HepG2 (cell line): ENCODE measurements around the gene ADGRF1. TPM values are rescaled to one million over a fixed set of nuclear protein-coding genes. Genes with fewer than 3 reads are reported as not detected.
A peak's percentile ranks its signal among the peaks of the same experiment; 100 is the strongest.

Experiments
- EP300 ChIP-seq, 3 experiments: sonication (generic) in 1 of 3; formaldehyde crosslinking in 1 of 3; IDR thresholded peaks; 2 replicates each; pipeline versions ENCODE4 v1.5.1 to v1.6.1; 2011 to 2020; ENCODE audit warnings: low read depth in 2 of 3, low read length in 2 of 3, borderline replicate concordance in 1 of 3, improper control_type of control experiment in 1 of 3, mild to moderate bottlenecking in 1 of 3, missing genetic modification reagents in 1 of 3, moderate library complexity in 1 of 3
- ISL2 ChIP-seq: sonication (generic); formaldehyde crosslinking; IDR thresholded peaks from 2 replicates; pipeline ENCODE4 v1.5.0; 2020; ENCODE audit warnings: missing genetic modification reagents
- MED13 ChIP-seq: sonication (generic); formaldehyde crosslinking; IDR thresholded peaks from 2 replicates; pipeline ENCODE4 v1.5.0; 2020; ENCODE audit warnings: missing genetic modification reagents
- NCOA1 ChIP-seq: sonication (generic); formaldehyde crosslinking; IDR thresholded peaks from 2 replicates; pipeline ENCODE4 v1.9.0; 2021; ENCODE audit warnings: missing genetic modification reagents
- REPIN1 ChIP-seq: sonication (generic); formaldehyde crosslinking; IDR thresholded peaks from 2 replicates; pipeline ENCODE4 v1.8.0; 2022; ENCODE audit warnings: missing genetic modification reagents, low read depth, mild to moderate bottlenecking, borderline replicate concordance
- SNAPC2 ChIP-seq: sonication (generic); formaldehyde crosslinking; IDR thresholded peaks from 2 replicates; pipeline ENCODE4 v1.8.1; 2022; ENCODE audit warnings: mild to moderate bottlenecking, missing genetic modification reagents
- ZNF225 ChIP-seq: sonication (generic); formaldehyde crosslinking; IDR thresholded peaks from 2 replicates; pipeline ENCODE4 v1.4.0; 2020; ENCODE audit warnings: mild to moderate bottlenecking, missing genetic modification reagents
- ZNF652 ChIP-seq: IDR thresholded peaks from 2 replicates; pipeline ENCODE4 v1.6.1; 2016; ENCODE audit warnings: low read depth, borderline replicate concordance
- ZNF772 ChIP-seq: sonication (generic); formaldehyde crosslinking; IDR thresholded peaks from 2 replicates; pipeline ENCODE4 v1.5.0; 2020; ENCODE audit warnings: mild to moderate bottlenecking, missing genetic modification reagents
- polyA plus RNA-seq, 8 experiments: library from polyadenylated mRNA; depleted of rRNA in 3 of 8; stranded (reverse) in 7 of 8; unstranded in 1 of 8; fragments of >200 nt; fragmentation: Illumina TruSeq in 4 of 8; extraction: Trizol in 4 of 8; gene quantifications; 2 replicates each; pipeline versions ENCODE4 v1.2.1 to v1.2.3, GENCODE V29; 2011 to 2016; ENCODE audit warnings: low read depth in 4 of 8, missing spikeins in 1 of 8, mixed read lengths in 1 of 8; ENCODE audit not compliant: insufficient read depth in 1 of 8
- total RNA-seq, 5 experiments: library from RNA; depleted of rRNA; stranded (reverse); fragments of >200 nt; fragmentation: Illumina TruSeq; extraction: Trizol; gene quantifications; 2 replicates each; pipeline ENCODE4 v1.2.3, GENCODE V29; 2016; ENCODE audit warnings: low read depth in 1 of 5
- TF ChIP-seq, protein P1 (sequence below): sonication (generic); formaldehyde crosslinking; IDR thresholded peaks from 2 replicates; pipeline ENCODE4 v1.5.0; 2020; ENCODE audit warnings: mild to moderate bottlenecking, missing genetic modification reagents
- TF ChIP-seq, protein P2 (sequence below): IDR thresholded peaks from 2 replicates; pipeline ENCODE4 v1.4.0; 2020; ENCODE audit warnings: mild to moderate bottlenecking, missing genetic modification reagents
- TF ChIP-seq, protein P3 (sequence below): sonication (generic); formaldehyde crosslinking; IDR thresholded peaks from 2 replicates; pipeline ENCODE4 v1.5.1; 2020; ENCODE audit warnings: mild to moderate bottlenecking, moderate library complexity, missing genetic modification reagents
- TF ChIP-seq, protein P4 (sequence below): sonication (generic); formaldehyde crosslinking; IDR thresholded peaks from 2 replicates; pipeline ENCODE4 v1.4.0; 2020; ENCODE audit warnings: mild to moderate bottlenecking, missing genetic modification reagents, borderline replicate concordance
- TF ChIP-seq, protein P5 (sequence below): sonication (generic); formaldehyde crosslinking; IDR thresholded peaks from 2 replicates; pipeline ENCODE4 v1.4.0; 2020; ENCODE audit warnings: missing genetic modification reagents, borderline replicate concordance

Gene ADGRF1
- total and polyA plus RNA-seq, 2 of the 13 experiments (the other 11 are each of a cell fraction or from before 2014, with no cell fraction given) = not detected

DNA sequence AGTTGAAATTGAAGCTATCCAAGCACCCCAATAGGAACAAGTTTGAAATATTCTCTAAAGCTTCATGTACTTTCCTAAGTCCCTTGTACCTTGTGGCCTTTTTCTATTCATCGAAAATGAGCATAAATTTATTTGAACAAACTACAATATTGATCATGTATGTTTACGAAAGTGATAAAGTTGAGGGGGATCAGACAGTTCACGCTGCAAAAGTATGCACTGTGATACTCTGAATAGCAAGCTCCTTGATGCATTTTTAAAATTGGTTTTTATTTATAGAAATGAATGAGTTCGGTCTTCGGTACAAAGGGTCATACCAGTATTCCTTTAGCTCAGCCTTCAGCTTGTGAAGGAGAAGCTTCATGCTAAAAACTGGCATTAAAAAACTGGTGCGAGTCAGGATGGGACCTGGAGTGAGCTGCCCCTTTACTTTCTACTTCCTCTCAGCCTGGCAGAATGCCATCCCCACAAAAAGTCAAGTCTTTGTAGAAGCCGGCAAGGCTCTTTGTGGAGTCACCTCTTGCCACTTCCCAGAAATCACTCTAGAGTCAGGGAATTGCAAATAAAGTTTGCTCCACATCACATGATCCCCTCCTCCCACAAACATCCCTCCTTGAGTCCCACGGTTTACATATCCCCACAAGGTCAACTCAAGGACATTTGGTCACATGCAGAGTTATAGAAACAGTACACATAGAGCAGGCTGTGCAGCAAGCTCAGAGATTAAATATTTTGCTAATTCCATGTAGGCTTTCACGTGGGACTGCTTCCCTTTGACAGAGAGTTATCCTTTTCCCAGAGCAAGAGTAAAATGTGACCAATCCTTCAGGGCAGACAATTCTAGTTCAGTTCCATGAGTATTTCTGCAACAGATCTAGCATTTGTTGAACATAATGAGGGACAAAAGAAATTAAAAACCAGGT, 34.6 kb upstream of the ADGRF1 start (continued):
- TF ChIP-seq, protein P1, sequence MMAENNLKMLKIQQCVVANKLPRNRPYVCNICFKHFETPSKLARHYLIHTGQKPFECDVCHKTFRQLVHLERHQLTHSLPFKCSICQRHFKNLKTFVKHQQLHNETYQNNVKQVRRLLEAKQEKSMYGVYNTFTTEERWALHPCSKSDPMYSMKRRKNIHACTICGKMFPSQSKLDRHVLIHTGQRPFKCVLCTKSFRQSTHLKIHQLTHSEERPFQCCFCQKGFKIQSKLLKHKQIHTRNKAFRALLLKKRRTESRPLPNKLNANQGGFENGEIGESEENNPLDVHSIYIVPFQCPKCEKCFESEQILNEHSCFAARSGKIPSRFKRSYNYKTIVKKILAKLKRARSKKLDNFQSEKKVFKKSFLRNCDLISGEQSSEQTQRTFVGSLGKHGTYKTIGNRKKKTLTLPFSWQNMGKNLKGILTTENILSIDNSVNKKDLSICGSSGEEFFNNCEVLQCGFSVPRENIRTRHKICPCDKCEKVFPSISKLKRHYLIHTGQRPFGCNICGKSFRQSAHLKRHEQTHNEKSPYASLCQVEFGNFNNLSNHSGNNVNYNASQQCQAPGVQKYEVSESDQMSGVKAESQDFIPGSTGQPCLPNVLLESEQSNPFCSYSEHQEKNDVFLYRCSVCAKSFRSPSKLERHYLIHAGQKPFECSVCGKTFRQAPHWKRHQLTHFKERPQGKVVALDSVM (CRISPR knock-in tag) = no peak
- no peak; the same call in 1 of the 2 replicates for TF ChIP-seq ZNF652 (CRISPR knock-in tag)
- TF ChIP-seq NCOA1 = 0 out of 2 replicates have a peak, but pooled peaks have one; percentile 53
- TF ChIP-seq, protein P2, sequence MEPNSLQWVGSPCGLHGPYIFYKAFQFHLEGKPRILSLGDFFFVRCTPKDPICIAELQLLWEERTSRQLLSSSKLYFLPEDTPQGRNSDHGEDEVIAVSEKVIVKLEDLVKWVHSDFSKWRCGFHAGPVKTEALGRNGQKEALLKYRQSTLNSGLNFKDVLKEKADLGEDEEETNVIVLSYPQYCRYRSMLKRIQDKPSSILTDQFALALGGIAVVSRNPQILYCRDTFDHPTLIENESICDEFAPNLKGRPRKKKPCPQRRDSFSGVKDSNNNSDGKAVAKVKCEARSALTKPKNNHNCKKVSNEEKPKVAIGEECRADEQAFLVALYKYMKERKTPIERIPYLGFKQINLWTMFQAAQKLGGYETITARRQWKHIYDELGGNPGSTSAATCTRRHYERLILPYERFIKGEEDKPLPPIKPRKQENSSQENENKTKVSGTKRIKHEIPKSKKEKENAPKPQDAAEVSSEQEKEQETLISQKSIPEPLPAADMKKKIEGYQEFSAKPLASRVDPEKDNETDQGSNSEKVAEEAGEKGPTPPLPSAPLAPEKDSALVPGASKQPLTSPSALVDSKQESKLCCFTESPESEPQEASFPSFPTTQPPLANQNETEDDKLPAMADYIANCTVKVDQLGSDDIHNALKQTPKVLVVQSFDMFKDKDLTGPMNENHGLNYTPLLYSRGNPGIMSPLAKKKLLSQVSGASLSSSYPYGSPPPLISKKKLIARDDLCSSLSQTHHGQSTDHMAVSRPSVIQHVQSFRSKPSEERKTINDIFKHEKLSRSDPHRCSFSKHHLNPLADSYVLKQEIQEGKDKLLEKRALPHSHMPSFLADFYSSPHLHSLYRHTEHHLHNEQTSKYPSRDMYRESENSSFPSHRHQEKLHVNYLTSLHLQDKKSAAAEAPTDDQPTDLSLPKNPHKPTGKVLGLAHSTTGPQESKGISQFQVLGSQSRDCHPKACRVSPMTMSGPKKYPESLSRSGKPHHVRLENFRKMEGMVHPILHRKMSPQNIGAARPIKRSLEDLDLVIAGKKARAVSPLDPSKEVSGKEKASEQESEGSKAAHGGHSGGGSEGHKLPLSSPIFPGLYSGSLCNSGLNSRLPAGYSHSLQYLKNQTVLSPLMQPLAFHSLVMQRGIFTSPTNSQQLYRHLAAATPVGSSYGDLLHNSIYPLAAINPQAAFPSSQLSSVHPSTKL (CRISPR knock-in tag) = peak; percentile 100
- TF ChIP-seq, protein P3, sequence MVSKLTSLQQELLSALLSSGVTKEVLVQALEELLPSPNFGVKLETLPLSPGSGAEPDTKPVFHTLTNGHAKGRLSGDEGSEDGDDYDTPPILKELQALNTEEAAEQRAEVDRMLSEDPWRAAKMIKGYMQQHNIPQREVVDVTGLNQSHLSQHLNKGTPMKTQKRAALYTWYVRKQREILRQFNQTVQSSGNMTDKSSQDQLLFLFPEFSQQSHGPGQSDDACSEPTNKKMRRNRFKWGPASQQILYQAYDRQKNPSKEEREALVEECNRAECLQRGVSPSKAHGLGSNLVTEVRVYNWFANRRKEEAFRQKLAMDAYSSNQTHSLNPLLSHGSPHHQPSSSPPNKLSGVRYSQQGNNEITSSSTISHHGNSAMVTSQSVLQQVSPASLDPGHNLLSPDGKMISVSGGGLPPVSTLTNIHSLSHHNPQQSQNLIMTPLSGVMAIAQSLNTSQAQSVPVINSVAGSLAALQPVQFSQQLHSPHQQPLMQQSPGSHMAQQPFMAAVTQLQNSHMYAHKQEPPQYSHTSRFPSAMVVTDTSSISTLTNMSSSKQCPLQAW = no peak; the same call in 1 of the 2 replicates
- TF ChIP-seq MED13 = peak; percentile 96
- TF ChIP-seq ZNF772 (CRISPR knock-in tag) = peak; percentile 71
- peak; percentile 93 to 100; a peak in 3 of 4 replicates for TF ChIP-seq EP300 (IDR thresholded peaks at IDR 0.05; ENCODE audit: low read depth in 2 of 2, low read length in 2 of 2)
- TF ChIP-seq EP300 (CRISPR knock-in tag; IDR thresholded peaks at IDR 0.05; ENCODE audit: borderline replicate concordance) = peak; percentile 100
- TF ChIP-seq, protein P4, sequence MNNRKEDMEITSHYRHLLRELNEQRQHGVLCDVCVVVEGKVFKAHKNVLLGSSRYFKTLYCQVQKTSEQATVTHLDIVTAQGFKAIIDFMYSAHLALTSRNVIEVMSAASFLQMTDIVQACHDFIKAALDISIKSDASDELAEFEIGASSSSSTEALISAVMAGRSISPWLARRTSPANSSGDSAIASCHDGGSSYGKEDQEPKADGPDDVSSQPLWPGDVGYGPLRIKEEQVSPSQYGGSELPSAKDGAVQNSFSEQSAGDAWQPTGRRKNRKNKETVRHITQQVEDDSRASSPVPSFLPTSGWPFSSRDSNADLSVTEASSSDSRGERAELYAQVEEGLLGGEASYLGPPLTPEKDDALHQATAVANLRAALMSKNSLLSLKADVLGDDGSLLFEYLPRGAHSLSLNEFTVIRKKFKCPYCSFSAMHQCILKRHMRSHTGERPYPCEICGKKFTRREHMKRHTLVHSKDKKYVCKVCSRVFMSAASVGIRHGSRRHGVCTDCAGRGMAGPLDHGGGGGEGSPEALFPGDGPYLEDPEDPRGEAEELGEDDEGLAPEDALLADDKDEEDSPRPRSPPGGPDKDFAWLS (CRISPR knock-in tag) = no peak
- TF ChIP-seq SNAPC2 (CRISPR knock-in tag) = peak; percentile 54; the same call in 1 of the 2 replicates
- TF ChIP-seq REPIN1 (CRISPR knock-in tag) = peak; percentile 80; the same call in 1 of the 2 replicates
- TF ChIP-seq ZNF225 (CRISPR knock-in tag) = no peak
- peak; percentile 99 for TF ChIP-seq ISL2 (CRISPR knock-in tag)
- TF ChIP-seq, protein P5, sequence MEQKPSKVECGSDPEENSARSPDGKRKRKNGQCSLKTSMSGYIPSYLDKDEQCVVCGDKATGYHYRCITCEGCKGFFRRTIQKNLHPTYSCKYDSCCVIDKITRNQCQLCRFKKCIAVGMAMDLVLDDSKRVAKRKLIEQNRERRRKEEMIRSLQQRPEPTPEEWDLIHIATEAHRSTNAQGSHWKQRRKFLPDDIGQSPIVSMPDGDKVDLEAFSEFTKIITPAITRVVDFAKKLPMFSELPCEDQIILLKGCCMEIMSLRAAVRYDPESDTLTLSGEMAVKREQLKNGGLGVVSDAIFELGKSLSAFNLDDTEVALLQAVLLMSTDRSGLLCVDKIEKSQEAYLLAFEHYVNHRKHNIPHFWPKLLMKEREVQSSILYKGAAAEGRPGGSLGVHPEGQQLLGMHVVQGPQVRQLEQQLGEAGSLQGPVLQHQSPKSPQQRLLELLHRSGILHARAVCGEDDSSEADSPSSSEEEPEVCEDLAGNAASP = peak; percentile 99
